ENCODE results near the gene ZNF879.

The ZNF879 gene

DNA sequence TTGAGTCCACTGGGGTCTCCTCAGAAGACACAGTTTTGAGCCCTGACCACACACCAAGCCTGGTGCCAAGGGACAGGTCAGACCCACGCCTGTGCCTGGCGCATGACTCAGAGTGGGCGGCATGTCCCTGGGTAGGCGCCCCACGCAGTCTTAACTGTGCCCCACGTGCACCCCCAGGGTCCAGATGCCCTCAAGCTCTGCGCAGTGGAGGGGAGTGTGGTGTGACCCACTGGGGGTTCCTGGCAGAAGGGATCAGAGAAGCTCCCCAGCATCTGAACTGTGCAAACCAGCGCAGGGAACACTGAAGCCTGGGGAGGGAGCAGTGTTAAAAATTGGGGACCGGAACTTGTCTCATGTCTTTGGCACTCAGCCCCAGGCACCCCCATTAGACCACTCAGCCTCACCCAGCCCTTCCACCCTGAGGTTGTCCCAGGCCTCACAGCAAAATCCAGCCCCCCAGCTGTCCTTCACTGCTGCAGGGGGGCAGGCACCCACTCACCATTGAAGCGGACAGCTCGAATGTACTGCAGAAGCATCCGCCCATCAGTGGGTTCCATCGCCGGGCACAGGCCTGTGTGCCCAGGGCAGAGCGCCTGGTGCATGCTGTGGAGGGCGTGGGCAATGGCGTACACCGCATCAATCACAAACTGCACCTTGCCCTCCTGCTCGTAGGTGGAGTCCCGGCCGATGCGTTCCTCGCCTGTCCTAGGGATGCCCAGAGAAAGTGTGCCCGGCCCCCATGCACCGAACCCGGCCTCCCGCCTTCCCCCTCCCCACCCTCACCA is 35.0 kb upstream of the ZNF879 start:
- no peak overlapping the region for H3K4me3 ChIP-seq (ENCODE audit: low read length)
- no peak for DNase-seq (ENCODE audit: low read depth)
- TF ChIP-seq, protein P1, sequence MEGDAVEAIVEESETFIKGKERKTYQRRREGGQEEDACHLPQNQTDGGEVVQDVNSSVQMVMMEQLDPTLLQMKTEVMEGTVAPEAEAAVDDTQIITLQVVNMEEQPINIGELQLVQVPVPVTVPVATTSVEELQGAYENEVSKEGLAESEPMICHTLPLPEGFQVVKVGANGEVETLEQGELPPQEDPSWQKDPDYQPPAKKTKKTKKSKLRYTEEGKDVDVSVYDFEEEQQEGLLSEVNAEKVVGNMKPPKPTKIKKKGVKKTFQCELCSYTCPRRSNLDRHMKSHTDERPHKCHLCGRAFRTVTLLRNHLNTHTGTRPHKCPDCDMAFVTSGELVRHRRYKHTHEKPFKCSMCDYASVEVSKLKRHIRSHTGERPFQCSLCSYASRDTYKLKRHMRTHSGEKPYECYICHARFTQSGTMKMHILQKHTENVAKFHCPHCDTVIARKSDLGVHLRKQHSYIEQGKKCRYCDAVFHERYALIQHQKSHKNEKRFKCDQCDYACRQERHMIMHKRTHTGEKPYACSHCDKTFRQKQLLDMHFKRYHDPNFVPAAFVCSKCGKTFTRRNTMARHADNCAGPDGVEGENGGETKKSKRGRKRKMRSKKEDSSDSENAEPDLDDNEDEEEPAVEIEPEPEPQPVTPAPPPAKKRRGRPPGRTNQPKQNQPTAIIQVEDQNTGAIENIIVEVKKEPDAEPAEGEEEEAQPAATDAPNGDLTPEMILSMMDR (conservative IDR thresholded peaks at IDR 0.05; ENCODE audit: low read length): no peak

DNA sequence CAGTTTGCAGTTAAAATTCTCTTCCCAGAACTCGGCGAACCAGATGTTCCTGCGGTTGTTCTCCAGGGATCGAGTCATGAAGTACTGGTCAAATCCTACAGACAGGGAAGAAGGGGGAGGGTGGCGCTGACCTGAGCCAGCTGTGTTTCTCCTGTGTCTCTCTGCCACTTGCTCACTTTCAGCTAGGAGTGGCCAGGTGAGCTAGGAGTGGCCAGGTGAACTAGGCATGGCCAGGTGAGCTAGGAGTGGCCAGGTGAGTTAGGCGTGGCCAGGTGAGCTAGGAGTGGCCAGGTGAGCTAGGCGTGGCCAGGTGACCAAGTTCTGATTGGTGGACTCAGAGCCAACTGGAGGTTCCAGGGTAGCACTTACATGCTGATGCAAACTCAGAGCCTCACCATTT is 34.3 kb upstream of the ZNF879 start:
- TF ChIP-seq, protein P1 (conservative IDR thresholded peaks at IDR 0.05; ENCODE audit: low read length): no peak
- DNase-seq (ENCODE audit: low read depth): no peak
- no peak overlapping the region for H3K4me3 ChIP-seq (ENCODE audit: low read length)

DNA sequence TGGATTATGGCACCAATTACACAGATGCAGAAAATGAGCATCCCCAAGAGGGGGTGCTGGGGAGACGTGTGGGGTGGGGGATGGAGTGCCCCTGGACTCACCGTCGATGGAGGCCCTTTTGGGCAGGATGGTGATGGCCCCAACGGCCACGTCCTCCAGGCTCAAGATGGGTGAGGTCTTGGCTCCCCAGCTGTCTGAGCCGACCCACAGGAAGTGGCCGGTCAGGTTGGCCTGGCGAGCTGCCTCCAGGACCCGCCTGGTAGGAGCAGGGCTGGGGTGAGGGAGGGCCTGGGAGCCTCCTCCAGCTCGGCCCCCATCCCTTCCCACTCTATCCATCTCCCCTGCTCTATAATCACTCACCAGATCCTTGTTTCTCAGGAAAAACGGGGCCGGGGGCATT is 33.1 kb upstream of the ZNF879 start:
- H3K4me3 ChIP-seq (ENCODE audit: low read length): no peak overlapping the region
- TF ChIP-seq, protein P1 (conservative IDR thresholded peaks at IDR 0.05; ENCODE audit: low read length): no peak
- no peak for DNase-seq (ENCODE audit: low read depth)

DNA sequence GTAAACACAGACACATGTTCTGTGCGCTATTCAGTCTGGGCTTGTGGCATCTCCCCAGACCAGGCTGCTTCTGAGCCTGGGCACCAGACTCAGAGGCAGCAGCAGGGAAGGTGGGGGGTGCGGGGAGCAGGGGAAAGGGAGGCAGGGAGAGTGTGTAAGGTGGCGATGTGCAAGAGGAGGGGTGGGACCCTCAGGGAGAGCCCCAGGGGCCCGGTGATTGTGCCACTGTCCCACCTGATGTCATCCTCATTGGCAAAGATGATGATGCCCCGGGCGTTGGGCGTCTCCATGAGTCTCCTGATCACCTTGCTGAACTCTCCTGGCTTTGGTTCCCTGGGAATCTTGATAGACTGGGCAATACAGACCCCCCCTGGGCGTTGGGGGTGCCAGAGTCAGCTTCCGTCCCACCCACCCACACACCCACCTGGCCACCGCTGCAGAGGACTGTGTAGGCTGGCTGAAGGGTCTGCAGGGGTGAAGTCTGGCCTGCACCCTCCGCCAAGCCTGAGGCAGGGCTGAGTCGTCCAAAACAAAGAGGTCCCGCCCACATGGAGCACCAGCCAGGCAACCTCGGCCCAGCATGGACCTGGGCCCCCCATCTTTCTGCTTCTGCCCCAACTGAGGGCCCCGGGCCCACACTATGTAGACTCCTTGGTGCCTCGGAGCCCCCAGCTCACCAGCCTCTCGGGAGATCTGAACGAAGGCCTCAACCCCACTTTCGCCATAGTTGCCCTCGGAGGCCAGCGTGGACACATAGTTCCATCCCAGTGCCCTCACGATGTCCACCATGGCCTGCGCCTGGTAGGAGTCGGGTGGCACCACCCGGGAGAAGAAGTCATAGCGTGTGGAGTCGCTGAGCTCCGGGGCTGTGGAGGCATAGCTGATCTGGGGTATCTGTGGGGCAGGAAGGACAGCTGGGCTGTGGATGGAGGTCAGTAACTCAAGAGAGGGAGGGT is 32.1 kb upstream of the ZNF879 start:
- H3K4me3 ChIP-seq (ENCODE audit: low read length): no peak overlapping the region
- DNase-seq (ENCODE audit: low read depth): no peak
- TF ChIP-seq, protein P1 (conservative IDR thresholded peaks at IDR 0.05; ENCODE audit: low read length): no peak

DNA sequence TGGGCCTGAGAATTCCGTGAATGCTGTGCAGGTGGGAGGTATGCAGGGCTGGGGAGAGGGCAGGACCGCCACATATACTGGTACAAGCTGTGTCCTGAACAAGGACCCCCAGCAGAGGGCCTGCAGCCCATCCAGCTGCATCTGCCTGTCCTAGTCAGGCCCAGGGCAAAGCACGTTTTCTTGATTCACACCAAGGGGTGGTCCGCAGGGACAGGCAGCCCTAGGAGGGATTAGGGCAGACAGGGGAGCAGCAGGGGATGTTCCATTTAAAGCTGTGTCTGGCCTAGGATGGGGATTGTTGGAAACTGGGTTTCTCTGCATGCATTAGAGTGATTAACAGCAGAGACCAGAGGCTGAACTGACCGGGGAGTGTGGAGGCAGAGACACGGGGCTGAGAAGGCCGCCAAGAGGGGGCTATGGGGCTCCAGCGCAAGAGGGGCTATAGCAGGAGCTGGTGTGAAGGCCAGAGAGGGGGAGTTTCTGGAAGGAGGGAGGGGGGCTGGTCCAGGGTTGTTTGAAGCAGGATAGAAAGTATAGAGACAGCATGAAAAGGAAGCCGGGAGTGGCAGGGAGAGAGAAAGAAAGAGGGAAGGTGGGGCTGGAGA is 31.2 kb upstream of the ZNF879 start:
- TF ChIP-seq, protein P1 (conservative IDR thresholded peaks at IDR 0.05; ENCODE audit: low read length): no peak
- DNase-seq (ENCODE audit: low read depth): no peak
- no peak overlapping the region for H3K4me3 ChIP-seq (ENCODE audit: low read length)

DNA sequence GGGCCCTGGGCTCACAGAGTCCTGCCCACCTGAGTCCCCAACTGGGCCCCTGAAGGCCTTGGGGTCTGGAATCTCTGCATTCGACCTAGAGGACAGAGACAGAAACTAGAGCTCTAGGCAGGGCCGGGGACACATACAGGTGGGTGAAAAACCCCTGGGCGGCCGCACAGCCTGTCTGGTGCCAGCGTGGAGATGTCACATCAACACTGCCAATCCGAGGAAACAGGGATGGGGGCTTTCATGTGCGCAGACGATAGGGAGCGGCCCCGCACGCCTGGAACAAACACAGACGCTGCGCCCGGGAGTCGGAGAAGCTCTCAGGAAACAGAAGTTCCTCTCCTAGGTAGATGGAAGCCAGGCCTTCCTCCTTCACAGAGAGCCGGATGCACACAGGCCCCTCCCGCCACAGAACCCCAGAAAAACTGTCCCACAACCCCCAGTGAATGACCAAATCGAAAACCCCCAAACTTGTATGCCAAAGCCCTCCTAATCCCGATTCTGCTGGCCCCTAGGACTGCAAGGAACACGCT is 30.3 kb upstream of the ZNF879 start:
- H3K4me3 ChIP-seq (ENCODE audit: low read length): no peak overlapping the region
- DNase-seq (ENCODE audit: low read depth): no peak
- TF ChIP-seq, protein P1 (conservative IDR thresholded peaks at IDR 0.05; ENCODE audit: low read length): no peak

All from AG10803 (cell line).